A673 (cell line): Measurements from ENCODE around the gene PLP1. TPM values are rescaled to one million over a fixed set of nuclear protein-coding genes. Genes with fewer than 3 reads are reported as not detected.

Source experiments
- BruUV-seq: library from RNA; stranded (reverse); fragments of 400-500 nt; replicated peaks from 2 replicates; lab custom pipeline; 2021; lab: Mats Ljungman, UMichigan
- CTCF ChIA-PET: fragments of 300-600 bp; sonication (Branson Sonifier 250); formaldehyde crosslinking; loops from one replicate; lab custom pipeline; 2022; ENCODE audit warnings: antibody characterized with exemption; lab: Charles Lee
- POLR2A ChIA-PET: fragments of 300-600 bp; sonication (Branson Sonifier 250); formaldehyde crosslinking; loops from one replicate; lab custom pipeline; 2022; ENCODE audit warnings: antibody characterized with exemption; ENCODE audit not compliant: low non-redundant PET; lab: Charles Lee
- DNase-seq: peaks from one replicate; pipeline ENCODE4 v3.0.0-alpha.2; 2015; ENCODE audit warnings: low spot score
- H3K27ac ChIP-seq: fragments of 200-600 bp; sonication (generic); 2 replicates; pipeline ENCODE4 v1.5.1; 2016; ENCODE audit warnings: mixed run types, low read depth, mild to moderate bottlenecking, mixed read lengths, antibody characterized with exemption, low read length; ENCODE audit not compliant: poor library complexity, severe bottlenecking
- H3K27me3 ChIP-seq: fragments of 200-600 bp; sonication (generic); replicated peaks from 2 replicates; pipeline ENCODE4 v1.6.1; 2017; ENCODE audit warnings: mixed run types, low read depth, mild to moderate bottlenecking, mixed read lengths, antibody characterized with exemption, low read length; ENCODE audit not compliant: insufficient read depth, poor library complexity
- H3K36me3 ChIP-seq: fragments of 200-600 bp; sonication (generic); 2 replicates; pipeline ENCODE4 v1.6.1; 2016; ENCODE audit warnings: mixed run types, mild to moderate bottlenecking, mixed read lengths, antibody characterized with exemption, low read length; ENCODE audit not compliant: insufficient read depth, poor library complexity, severe bottlenecking
- H3K4me1 ChIP-seq: fragments of 200-600 bp; sonication (generic); 2 replicates; pipeline ENCODE4 v1.6.1; 2017; ENCODE audit warnings: mixed run types, mild to moderate bottlenecking, mixed read lengths, antibody characterized with exemption, low read length; ENCODE audit not compliant: insufficient read depth, poor library complexity, severe bottlenecking
- H3K4me3 ChIP-seq: fragments of 200-600 bp; sonication (generic); 2 replicates; pipeline ENCODE4 v1.5.1; 2016; ENCODE audit warnings: low read depth, mixed run types, mild to moderate bottlenecking, mixed read lengths, low read length; ENCODE audit not compliant: poor library complexity, severe bottlenecking
- H3K9me3 ChIP-seq: fragments of 200-600 bp; sonication (generic); 2 replicates; pipeline ENCODE4 v1.6.1; 2016; ENCODE audit warnings: mixed run types, low read depth, mild to moderate bottlenecking, mixed read lengths, antibody characterized with exemption, low read length; ENCODE audit not compliant: poor library complexity, severe bottlenecking
- EZH2 ChIP-seq: fragments of 200-600 bp; sonication (generic); IDR thresholded peaks from 2 replicates; pipeline ENCODE4 v1.6.1; 2017; ENCODE audit warnings: borderline replicate concordance, low read depth, mild to moderate bottlenecking, mixed read lengths, antibody characterized with exemption, low read length; ENCODE audit not compliant: poor library complexity, severe bottlenecking
- intact Hi-C: fragments of 100-400 bp; cut with micrococcal nuclease; formaldehyde crosslinking; loops from one replicate; pipeline ENCODE4 v1.10.0; 2022; ENCODE audit not compliant: unreplicated experiment
- total RNA-seq: library from RNA; stranded (reverse); gene quantifications from 2 replicates; pipeline ENCODE4 v1.2.3, GENCODE V29; 2021
- TF ChIP-seq, protein P1 (sequence below): fragments of 300-800, 200-600 bp; sonication (generic); conservative IDR thresholded peaks from 2 replicates; pipeline ENCODE4 v1.5.1; 2017; ENCODE audit warnings: low read depth, mild to moderate bottlenecking, antibody characterized with exemption, low read length, moderate library complexity, mixed read lengths

The PLP1 gene
- total RNA-seq, 1 experiment from 2014 or later, result not detected

- Histone ChIP-seq H3K4me1 (no peaks in the 10 kb centered on the region), H3K9me3 (no peaks in the 10 kb centered on the region), H3K27ac (no peak overlapping the region), H3K36me3 (no peaks in the 10 kb centered on the region), H3K27me3 (peaks cover 13% of the 10 kb centered on the region), H3K4me3 (peak overlapping the region; percentile 52)
- POLR2A ChIA-PET, result no interaction called here
- CTCF ChIA-PET, result no interaction called here
- no TSS peak for BruUV-seq
- DNase-seq, result peak; percentile 60
- no peak for TF ChIP-seq EZH2
- TF ChIP-seq, protein P1, sequence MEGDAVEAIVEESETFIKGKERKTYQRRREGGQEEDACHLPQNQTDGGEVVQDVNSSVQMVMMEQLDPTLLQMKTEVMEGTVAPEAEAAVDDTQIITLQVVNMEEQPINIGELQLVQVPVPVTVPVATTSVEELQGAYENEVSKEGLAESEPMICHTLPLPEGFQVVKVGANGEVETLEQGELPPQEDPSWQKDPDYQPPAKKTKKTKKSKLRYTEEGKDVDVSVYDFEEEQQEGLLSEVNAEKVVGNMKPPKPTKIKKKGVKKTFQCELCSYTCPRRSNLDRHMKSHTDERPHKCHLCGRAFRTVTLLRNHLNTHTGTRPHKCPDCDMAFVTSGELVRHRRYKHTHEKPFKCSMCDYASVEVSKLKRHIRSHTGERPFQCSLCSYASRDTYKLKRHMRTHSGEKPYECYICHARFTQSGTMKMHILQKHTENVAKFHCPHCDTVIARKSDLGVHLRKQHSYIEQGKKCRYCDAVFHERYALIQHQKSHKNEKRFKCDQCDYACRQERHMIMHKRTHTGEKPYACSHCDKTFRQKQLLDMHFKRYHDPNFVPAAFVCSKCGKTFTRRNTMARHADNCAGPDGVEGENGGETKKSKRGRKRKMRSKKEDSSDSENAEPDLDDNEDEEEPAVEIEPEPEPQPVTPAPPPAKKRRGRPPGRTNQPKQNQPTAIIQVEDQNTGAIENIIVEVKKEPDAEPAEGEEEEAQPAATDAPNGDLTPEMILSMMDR, result no peak
- intact Hi-C loops, result no loop called here
These were observed 54.7 kb downstream of the PLP1 start for GRCh38 chrX:103831342-103831802.

DNA sequence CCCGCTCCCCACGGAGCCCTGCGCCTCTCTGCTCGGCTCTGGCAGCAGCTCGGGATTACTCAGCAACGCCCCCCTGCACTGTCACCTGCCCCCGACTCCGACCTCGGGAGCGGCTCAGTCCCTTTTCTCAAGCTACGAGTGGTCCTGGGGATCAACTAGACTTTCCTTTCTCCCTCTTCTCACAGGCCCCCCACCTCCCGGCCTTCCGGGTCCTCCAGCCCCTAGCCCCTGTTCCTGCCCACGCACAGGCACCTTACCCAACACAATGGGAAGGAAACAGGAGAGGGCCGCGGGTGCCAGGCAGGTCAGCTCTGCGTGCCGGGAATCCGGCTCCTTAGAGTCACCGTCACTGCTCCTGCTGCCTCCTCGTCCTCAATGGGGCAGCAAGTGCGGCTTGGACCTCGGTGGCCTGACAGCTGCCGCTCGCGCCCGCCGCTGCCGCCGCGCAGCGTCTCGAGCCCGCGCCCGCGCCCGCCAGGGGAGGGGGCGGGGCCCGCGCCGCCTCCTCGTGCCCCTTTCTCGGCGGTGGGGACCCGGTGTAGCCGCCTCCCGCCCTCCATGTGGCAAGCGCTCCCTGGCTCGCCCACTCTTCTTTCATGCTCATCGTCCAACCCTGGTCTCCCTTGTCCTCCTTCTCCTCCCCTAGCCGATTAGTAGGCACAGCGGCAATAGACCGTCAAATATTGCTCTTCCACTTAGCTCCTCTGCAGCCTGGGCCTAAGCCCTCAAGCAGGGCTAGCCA is 55.3 kb downstream of the PLP1 start, which contains the start of gene RAB9B:
Gene RAB9B, minus strand, starts transcription at position 455 of the 742 bp plus-strand sequence. CDS start 6,473 bp downstream, outside the sequence.
- Histone ChIP-seq H3K36me3 (no peaks in the 10 kb centered on the region), H3K9me3 (no peaks in the 10 kb centered on the region), H3K4me1 (no peaks in the 10 kb centered on the region), H3K27me3 (peaks cover 13% of the 10 kb centered on the region), H3K27ac (no peak within 1 kb of the TSS), H3K4me3 (peak within 1 kb of the TSS; percentile 52)
- TF ChIP-seq, protein P1, result no peak
- TF ChIP-seq EZH2, result no peak
- DNase-seq, result peak; percentile 23
- CTCF ChIA-PET, result interaction anchor here (0.5 kb wide), 1 partner anchor 372 kb away, joined by 3 read pairs; no protein-coding TSS in a partner anchor
- intact Hi-C loops, result no loop called here
- no TSS peak for BruUV-seq
- POLR2A ChIA-PET, result no interaction called here

GRCh38 chrX:103839404-103839803 is 62.8 kb downstream of the PLP1 start:
- TF ChIP-seq, protein P1, result no peak
- TF ChIP-seq EZH2, result no peak
- POLR2A ChIA-PET, result no interaction called here
- no TSS peak for BruUV-seq
- intact Hi-C loops, result no loop called here
- Histone ChIP-seq H3K4me1 (no peaks in the 10 kb centered on the region), H3K36me3 (no peaks in the 10 kb centered on the region), H3K4me3 (no peak overlapping the region), H3K27ac (no peak overlapping the region), H3K27me3 (peaks cover 4% of the 10 kb centered on the region), H3K9me3 (no peaks in the 10 kb centered on the region)
- CTCF ChIA-PET, result no interaction called here
- DNase-seq, result no peak

Other genes with a start within 250 kb of the PLP1 start
- 37.3 and 39.7 TPM in 2 replicates for gene TCEAL4, start 191.3 kb upstream of the PLP1 start, total RNA-seq
- 12.1 and 15.9 TPM in 2 replicates for gene TCEAL3, start 168.9 kb upstream of the PLP1 start, total RNA-seq
- gene TCEAL1, start 147.9 kb upstream of the PLP1 start, total RNA-seq, result 8.4 and 10.9 TPM in 2 replicates
- gene MORF4L2, start 90.1 kb upstream of the PLP1 start, total RNA-seq, result 450 and 473 TPM in 2 replicates
- gene TMEM31, start 65.9 kb upstream of the PLP1 start, total RNA-seq, result not detected in 2 replicates
- 0.61 and 0.67 TPM in 2 replicates for gene RAB9B, start 55.4 kb downstream of the PLP1 start, total RNA-seq
- 12.8 and 19.3 TPM in 2 replicates for gene TMSB15B, start 185.8 kb downstream of the PLP1 start, total RNA-seq
- gene H2BW1, start 236.9 kb downstream of the PLP1 start, total RNA-seq, result not detected in 2 replicates